ENCODE data around the gene EXOSC3. TPM values are rescaled to one million over a fixed set of nuclear protein-coding genes. Genes with fewer than 3 reads are reported as not detected.

EXOSC3 gene
- total and polyA plus RNA-seq, 9 of the 15 experiments (the other 6 are each of a cell fraction or from before 2014, with no cell fraction given): 18.5 to 266 (median 114) TPM

GRCh38 chr9:37784616-37785483 is at the start of gene EXOSC3 (continued):
- TF ChIP-seq, protein P1, sequence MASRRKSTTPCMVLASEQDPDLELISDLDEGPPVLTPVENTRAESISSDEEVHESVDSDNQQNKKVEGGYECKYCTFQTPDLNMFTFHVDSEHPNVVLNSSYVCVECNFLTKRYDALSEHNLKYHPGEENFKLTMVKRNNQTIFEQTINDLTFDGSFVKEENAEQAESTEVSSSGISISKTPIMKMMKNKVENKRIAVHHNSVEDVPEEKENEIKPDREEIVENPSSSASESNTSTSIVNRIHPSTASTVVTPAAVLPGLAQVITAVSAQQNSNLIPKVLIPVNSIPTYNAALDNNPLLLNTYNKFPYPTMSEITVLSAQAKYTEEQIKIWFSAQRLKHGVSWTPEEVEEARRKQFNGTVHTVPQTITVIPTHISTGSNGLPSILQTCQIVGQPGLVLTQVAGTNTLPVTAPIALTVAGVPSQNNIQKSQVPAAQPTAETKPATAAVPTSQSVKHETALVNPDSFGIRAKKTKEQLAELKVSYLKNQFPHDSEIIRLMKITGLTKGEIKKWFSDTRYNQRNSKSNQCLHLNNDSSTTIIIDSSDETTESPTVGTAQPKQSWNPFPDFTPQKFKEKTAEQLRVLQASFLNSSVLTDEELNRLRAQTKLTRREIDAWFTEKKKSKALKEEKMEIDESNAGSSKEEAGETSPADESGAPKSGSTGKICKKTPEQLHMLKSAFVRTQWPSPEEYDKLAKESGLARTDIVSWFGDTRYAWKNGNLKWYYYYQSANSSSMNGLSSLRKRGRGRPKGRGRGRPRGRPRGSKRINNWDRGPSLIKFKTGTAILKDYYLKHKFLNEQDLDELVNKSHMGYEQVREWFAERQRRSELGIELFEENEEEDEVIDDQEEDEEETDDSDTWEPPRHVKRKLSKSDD (conservative IDR thresholded peaks at IDR 0.05; ENCODE audit: low read length): no peak
- TF ChIP-seq ZNF280A (IDR thresholded peaks at IDR 0.05; ENCODE audit: low read depth, partially characterized antibody): no peak
- TF ChIP-seq CREB3L1 (IDR thresholded peaks at IDR 0.05; ENCODE audit: borderline replicate concordance, low read depth): peak; percentile 64; the same call in 1 of the 2 replicates
- TF ChIP-seq, protein P2, sequence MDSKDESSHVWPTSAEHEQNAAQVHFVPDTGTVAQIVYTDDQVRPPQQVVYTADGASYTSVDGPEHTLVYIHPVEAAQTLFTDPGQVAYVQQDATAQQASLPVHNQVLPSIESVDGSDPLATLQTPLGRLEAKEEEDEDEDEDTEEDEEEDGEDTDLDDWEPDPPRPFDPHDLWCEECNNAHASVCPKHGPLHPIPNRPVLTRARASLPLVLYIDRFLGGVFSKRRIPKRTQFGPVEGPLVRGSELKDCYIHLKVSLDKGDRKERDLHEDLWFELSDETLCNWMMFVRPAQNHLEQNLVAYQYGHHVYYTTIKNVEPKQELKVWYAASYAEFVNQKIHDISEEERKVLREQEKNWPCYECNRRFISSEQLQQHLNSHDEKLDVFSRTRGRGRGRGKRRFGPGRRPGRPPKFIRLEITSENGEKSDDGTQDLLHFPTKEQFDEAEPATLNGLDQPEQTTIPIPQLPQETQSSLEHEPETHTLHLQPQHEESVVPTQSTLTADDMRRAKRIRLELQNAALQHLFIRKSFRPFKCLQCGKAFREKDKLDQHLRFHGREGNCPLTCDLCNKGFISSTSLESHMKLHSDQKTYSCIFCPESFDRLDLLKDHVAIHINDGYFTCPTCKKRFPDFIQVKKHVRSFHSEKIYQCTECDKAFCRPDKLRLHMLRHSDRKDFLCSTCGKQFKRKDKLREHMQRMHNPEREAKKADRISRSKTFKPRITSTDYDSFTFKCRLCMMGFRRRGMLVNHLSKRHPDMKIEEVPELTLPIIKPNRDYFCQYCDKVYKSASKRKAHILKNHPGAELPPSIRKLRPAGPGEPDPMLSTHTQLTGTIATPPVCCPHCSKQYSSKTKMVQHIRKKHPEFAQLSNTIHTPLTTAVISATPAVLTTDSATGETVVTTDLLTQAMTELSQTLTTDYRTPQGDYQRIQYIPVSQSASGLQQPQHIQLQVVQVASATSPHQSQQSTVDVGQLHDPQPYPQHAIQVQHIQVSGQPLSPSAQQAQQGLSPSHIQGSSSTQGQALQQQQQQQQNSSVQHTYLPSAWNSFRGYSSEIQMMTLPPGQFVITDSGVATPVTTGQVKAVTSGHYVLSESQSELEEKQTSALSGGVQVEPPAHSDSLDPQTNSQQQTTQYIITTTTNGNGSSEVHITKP (IDR thresholded peaks at IDR 0.05; ENCODE audit: partially characterized antibody): no peak
- TF ChIP-seq, protein P3, sequence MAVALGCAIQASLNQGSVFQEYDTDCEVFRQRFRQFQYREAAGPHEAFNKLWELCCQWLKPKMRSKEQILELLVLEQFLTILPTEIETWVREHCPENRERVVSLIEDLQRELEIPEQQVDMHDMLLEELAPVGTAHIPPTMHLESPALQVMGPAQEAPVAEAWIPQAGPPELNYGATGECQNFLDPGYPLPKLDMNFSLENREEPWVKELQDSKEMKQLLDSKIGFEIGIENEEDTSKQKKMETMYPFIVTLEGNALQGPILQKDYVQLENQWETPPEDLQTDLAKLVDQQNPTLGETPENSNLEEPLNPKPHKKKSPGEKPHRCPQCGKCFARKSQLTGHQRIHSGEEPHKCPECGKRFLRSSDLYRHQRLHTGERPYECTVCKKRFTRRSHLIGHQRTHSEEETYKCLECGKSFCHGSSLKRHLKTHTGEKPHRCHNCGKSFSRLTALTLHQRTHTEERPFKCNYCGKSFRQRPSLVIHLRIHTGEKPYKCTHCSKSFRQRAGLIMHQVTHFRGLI (CRISPR knock-in tag; IDR thresholded peaks at IDR 0.05): no peak
- TF ChIP-seq, protein P4, sequence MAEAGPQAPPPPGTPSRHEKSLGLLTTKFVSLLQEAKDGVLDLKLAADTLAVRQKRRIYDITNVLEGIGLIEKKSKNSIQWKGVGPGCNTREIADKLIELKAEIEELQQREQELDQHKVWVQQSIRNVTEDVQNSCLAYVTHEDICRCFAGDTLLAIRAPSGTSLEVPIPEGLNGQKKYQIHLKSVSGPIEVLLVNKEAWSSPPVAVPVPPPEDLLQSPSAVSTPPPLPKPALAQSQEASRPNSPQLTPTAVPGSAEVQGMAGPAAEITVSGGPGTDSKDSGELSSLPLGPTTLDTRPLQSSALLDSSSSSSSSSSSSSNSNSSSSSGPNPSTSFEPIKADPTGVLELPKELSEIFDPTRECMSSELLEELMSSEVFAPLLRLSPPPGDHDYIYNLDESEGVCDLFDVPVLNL (CRISPR knock-in tag; IDR thresholded peaks at IDR 0.05; ENCODE audit: low read depth): peak; percentile 59; the same call in 1 of the 2 replicates
- TF ChIP-seq MAFK (IDR thresholded peaks at IDR 0.05; ENCODE audit: low read length): no peak
- TF ChIP-seq TAF1 (IDR thresholded peaks at IDR 0.05; ENCODE audit: control insufficient read depth, extremely low read depth, insufficient read depth, low read length, severe bottlenecking): peak; percentile 93
- peak; percentile 99 for TF ChIP-seq RBFOX2 (IDR thresholded peaks at IDR 0.05; ENCODE audit: low read depth, low read length)
- TF ChIP-seq, protein P5, sequence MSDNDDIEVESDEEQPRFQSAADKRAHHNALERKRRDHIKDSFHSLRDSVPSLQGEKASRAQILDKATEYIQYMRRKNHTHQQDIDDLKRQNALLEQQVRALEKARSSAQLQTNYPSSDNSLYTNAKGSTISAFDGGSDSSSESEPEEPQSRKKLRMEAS (CRISPR knock-in tag; IDR thresholded peaks at IDR 0.05): peak; percentile 87
- TF ChIP-seq BCL6 (CRISPR knock-in tag; IDR thresholded peaks at IDR 0.05): no peak
- TF ChIP-seq ETV1 (tag; conservative IDR thresholded peaks at IDR 0.05; ENCODE audit: low read depth): peak; percentile 92

Measured in K562 (cell line).